Measurements from ENCODE around the gene S100A5.
A peak's percentile ranks its signal among the peaks of the same experiment; 100 is the strongest.

The S100A5 gene

GRCh38 chr1:153546796-153547559, 6.2 kb upstream of the S100A5 start:
- no peak for DNase-seq (ENCODE audit: low spot score)

- no peak for DNase-seq (ENCODE audit: low spot score)
These were observed 5.6 kb upstream of the S100A5 start for GRCh38 chr1:153546371-153546770.

GRCh38 chr1:153545067-153546055, 4.6 kb upstream of the S100A5 start, which contains the start of gene S100A4:
Gene S100A4, minus strand, starts transcription at chr1:153545806. Its CDS starts 1,012 bp downstream, at chr1:153544794.
- DNase-seq (ENCODE audit: low spot score), result peak; percentile 93

- no peak for DNase-seq (ENCODE audit: low spot score)
These were observed 3.8 kb upstream of the S100A5 start for GRCh38 chr1:153544453-153545066.

DNA sequence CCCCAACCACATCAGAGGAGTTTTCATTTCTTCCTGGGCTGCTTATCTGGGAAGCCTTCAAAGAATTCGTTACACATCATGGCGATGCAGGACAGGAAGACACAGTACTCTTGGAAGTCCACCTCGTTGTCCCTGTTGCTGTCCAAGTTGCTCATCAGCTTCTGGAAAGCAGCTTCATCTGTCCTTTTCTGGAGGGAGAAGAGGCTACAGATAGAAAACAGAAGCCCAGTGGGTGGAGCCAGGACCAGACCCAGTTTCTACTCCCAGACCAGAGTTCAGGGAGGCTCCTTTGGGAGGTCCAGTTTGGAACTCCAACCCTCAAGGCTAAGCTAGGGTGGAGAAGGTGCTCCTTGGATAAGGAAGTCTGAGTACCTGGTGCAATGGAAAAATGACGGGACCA, 3.0 kb upstream of the S100A5 start:
- no peak for DNase-seq (ENCODE audit: low spot score)

- no peak for DNase-seq (ENCODE audit: low spot score)
These were observed 2.4 kb upstream of the S100A5 start for GRCh38 chr1:153542956-153543711.

DNA sequence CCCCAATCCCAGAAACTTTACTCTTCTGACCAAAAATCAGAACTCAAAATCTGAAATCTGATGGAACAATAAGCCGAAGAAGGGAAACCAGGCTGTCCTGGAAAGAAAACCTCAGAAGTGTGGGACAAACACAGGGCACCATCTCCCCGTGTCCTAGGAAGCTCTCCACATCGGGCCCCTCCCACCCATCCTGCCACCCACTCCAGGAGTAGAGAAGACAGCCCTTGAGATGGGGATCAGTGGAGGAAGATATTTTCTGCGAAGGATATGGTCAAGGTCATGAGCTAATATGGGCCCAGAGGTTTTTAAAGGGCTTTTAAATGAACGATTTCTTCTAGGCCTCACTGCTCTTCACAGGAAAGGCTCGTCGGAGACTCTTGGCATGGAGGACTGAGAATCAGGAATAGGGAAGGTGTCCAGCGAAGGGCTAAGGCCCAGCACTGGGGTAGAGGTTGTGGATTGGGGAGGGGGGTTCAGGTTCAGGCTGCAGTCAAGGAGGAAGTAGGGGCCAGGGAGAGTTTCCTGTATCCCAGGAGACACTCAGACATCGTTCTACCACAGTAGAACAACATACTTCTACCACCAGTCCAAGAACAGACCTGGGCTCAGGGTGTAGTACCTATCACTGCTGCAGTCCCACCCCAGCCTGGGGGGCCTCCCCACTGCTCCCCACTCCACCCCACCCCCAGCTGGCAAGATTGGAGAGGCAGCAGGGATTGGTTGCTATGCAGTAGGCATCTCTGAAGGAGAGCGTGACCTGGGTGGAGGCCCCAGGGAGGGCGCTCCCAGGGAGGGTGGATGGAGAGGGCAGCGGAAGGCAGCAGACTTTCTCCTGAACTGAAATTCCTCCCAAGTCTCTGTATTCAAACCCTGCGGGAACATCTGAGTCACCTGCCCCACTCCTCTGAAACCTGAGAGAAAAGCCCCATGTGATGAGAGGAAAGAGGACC, 1.2 kb upstream of the S100A5 start:
- no peak for DNase-seq (ENCODE audit: low spot score)

GRCh38 chr1:153539395-153540093, 1.2 kb downstream of the S100A5 start:
- no peak for DNase-seq (ENCODE audit: low spot score)

DNA sequence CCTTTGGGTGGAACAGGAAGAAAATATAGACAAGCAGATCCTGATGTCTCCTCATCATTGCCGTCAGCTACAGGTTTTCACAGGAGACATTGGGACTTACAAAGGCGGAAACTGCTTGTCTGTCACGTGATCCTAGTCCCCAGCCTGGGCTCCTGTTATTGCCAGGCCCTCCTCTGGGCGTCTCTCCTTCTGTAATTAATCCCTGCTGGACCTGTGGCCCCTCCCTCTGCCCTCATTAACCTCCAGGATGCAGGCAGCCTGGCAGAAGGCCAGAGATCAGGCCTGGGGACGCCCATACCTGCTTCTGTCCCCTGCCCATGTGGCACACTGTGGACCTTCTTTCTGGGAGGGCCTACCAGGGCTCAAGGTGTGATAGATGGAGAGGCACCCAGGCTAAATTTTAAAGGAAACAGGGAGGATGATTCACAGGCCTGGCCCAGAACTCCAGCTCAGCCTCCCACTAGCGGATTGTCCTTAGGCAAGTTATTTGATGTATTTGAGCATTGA, 2.4 kb downstream of the S100A5 start:
- DNase-seq (ENCODE audit: low spot score), result no peak

DNA sequence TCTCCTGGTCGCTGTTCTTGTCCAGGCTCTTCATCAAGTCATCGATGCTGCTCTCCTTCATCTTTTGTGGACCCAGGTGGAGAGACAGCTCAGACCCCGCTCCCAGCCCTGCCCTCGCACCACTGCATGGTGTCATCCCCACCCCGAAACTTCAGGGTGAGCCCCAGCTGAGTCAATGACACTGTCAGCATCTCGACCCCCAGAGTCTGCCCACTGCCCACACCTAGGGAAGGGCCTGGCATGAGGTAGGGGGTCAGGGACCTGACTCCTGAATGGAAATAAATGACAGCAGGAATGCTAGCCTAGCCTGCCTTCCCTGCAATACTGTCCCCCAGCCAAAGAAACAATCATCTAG, 3.4 kb downstream of the S100A5 start:
- no peak for DNase-seq (ENCODE audit: low spot score)

DNA sequence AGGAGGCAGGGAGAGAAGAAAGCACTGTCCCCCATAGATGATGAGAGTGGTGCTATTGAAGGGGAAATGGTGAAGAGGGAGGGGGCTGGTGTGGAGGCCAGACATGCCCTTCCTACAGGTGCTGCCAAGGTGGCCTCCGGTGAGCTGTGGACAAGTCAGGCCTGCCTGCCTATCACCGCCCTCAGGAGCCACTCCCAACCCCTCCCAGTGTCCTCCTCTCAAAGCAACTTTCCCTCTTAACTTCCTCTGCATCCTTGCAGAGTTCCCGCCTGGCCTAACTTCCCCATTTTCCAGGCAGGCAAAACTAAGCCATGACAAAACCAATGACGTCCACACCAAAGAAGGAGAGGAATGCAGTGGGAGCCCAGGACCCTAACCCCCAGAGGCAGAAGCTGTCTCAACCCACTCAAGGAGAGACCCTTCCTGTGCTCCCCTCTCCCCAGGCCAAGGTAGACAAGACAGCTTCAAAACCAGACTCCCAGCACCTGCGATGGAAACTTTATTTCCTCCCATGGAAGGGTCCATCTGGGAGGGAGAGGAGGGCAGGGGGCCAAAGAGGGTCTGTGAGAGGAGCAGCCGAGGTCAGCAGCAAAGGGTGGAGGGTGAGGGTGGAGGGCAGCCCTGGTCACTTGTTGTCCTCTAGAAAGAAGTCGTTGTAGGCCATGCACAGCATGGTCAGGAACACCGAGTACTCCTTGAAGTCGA, 3.9 kb downstream of the S100A5 start:
- no peak for DNase-seq (ENCODE audit: low spot score)

- peak; percentile 92 for DNase-seq (ENCODE audit: low spot score)
These were observed 4.6 kb downstream of the S100A5 start for GRCh38 chr1:153536012-153536670.

GRCh38 chr1:153535242-153536011, 5.3 kb downstream of the S100A5 start, which contains the start of gene S100A6:
Gene S100A6, minus strand, starts transcription at chr1:153535991. Its CDS starts 652 bp downstream, at chr1:153535339.
- DNase-seq (ENCODE audit: low spot score), result peak; percentile 49

GRCh38 chr1:153534925-153535241, 5.9 kb downstream of the S100A5 start:
- DNase-seq (ENCODE audit: low spot score), result no peak

- peak; percentile 45 for DNase-seq (ENCODE audit: low spot score)
These were observed 6.4 kb downstream of the S100A5 start for GRCh38 chr1:153534226-153534924.

DNA sequence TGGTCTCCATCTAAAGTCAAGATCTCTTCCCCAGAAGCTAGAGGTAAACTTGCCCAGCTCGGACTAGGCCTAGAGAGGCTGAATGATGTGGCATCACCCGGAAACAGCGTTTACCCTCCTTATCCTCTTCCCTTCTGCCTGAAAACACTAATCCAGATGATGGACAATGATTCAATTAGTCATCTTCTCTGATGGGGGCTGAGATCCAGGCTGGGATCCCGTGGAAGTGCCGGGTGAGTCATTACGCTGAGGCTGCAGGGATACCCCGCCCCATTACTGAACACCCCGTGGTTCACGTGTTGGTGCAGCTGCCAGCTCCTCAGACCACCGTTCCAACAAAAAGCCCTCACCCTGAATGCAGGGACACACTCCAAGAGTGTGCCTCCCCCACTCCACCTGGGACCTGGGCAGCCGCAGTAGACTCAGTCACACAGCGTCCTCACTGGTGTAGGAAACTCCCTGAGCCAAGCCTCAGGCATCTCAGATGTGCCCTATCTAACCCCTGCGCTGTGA, 7.0 kb downstream of the S100A5 start:
- peak; percentile 82 for DNase-seq (ENCODE audit: low spot score)

Data from AG20443 (cell line).